ENCODE results near the gene SCARB2.

Gene SCARB2

DNA sequence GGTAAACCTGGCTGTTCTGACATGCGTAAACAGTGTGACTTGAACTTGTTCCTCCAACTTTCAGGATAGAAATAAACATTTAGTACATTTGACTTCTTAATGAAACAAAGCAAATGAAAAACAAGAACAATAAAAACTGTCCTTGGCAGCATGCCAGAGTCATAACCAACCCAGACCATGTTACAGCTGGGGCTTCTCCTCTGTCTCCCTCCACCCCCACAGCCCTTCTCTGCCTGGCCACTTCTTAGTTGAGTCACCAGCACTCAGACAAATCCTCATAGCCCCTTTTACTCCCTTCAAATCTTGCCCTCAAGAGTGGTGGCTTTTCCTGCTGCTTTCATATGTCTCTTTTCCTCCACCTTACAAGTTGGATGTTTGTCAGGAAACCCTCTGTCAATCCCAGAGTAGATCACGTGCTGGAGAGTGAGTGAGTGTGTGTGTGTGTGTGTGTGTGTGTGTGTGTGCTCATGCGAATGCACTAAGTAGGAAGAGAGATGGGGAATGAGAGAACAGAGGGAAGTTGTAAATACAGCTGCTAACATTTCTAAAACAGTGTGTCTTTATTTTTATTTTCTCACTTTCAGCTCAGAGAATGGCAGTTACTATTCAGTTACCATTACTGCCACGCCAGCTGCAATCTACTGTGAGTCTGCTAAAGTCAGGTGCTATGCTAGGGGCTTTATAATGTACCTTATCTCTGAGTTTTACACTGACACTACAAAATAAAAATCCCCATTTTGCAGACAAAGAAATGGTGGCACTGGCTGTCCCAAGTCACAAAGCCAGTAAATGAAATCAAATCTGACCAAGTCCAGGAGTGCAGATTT, 15.0 kb downstream of the SCARB2 start:
- DNase-seq (ENCODE audit: low spot score), result peak; percentile 65

DNA sequence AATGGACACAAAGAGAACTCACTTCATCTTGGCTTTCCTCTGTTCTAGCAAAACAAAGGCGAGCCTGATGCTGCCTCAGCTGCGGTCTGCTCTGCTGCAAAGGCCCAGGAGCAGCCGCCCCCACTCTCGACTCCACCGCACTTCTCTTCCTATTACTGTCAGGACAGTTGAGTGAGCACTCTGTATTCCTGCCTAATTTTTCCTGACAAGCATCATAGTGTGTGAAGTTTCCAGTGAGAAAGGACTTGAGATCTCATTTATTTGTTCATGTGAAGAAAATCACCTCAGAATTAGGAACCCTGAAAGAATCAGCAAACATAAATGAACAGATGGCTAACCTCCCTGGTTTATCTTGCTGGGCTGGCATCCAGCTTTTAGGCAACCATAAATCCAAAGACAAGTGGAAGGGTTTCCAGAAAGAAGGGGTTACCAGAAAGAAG, 15.6 kb downstream of the SCARB2 start:
- peak; percentile 56 for DNase-seq (ENCODE audit: low spot score)

DNA sequence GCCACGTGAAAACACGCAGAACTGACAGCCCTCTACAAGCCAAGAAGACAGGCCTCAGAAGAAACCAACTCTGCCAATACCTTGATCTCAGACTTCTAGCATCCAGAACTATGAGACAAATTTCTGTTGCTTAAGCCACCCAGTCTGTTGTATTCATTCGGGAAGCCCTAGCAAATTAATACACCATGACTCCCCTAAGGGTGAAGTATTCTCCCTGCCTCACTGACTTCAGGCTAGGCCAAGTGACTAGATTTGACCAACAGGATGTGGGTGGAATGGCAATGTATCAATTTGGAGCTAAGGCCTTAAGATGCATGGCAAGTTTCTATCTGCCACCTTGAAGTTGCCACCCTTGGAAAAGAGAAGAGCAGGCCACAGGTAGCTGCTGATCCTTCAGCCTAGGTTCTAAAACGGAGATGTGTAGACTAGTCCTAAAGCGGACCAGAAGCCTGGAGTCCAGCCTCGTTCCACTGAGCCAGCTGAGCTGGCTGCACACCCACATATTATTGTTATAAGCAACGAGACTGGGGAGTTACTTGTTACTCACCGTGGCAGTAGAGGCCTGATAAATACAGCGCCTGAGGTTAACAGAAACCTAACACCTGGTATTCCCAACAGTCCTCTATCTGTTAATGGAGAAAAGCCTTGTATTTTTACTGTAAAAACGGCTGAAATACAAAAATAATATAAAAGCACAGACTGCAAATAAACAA, 16.4 kb downstream of the SCARB2 start:
- DNase-seq (ENCODE audit: low spot score), result no peak

DNA sequence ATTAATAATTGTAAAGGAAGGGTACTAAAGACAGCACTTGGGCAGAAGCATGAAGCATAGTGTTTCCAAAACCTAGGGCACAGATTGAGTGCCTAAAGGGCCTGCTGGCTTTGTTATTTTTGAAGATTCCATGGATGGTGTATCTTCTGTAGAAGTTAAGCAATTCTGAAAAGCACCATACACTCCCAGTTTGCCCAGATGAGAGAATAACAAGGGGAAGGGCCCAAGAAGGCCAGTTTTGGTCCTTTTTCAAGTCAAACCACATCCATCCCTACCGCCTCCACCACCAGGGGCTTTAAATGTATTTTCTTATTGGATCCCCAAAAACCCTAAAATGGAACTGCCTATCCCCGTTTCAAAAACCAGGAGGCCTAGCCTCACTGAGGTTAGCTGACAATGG, 17.2 kb downstream of the SCARB2 start:
- no peak for DNase-seq (ENCODE audit: low spot score)

DNA sequence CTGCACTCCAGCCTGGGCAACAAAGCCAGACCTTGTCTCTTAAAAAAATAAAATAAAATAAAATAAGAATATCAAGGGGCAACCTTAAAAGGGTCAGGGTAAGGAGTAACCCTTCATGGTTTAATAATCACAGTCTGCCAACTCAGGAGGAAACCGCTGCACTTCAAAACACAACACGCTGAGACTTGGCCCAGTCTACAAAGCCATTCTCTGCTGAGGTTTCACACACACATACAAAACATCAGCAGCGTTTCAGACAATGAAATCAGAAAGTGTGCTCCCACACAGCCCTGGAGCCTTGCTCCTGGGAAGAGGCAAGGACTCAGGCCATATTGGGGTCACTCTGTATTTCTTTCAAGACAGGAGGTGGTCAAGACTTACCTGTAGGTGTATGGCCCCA, 18.3 kb downstream of the SCARB2 start:
- DNase-seq (ENCODE audit: low spot score), result no peak

DNA sequence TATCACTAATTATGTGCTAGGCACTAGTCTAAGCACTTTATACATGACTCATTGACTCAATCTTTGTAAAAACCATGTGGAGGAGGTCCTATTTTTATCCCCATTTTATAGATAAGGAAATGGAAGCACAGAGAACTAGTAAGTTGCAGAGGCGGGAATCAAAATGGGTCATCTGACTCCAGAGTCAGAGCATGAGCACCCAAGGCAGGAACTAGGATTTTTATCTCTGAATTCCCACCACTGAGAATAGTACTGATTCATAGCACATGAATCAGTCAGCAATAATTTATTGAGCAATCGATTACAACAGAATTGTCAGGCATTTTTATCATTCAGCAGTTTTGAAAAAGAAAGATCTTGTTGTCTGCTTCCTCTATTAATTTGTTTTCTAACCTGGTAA, 19.3 kb downstream of the SCARB2 start:
- DNase-seq (ENCODE audit: low spot score), result peak; percentile 86

DNA sequence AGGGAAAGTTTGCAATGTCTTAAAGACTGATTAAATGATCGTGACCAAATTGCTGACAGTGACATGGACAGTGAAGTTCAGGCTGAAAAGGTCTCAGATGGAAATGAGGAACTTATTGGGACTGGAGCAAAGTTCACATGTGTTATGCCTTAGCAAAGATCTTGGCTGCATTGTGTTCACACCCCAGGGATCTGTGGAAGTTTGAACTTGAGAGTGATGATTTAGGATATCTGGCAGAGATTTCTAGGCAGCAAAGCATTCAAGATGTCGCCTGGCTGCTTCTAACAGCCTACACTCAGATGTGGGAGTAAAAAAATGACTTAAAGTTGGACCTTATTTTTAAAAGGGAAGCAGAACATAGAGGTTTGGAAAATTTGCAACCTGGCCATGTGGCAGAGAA, 21.4 kb downstream of the SCARB2 start:
- no peak for DNase-seq (ENCODE audit: low spot score)

DNA sequence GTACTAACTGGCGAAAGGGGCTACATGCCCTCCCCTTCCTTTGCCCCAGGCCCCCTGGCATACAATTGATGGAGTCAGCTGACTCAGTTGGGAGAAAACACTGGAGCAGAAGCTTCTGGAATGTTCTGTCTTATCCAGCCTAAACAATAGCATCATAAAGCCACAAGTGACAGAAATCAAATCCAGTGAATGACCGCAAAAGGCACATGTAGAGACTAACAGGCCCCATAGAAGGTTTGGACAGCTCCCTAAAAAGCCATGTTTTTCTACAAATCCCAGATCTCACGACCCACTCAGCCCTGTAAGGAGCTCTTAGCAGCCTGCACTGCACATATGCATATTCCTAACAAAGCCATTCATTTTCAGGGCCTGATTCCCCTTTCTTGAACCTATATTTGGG, 25.1 kb downstream of the SCARB2 start:
- DNase-seq (ENCODE audit: low spot score), result no peak

DNA sequence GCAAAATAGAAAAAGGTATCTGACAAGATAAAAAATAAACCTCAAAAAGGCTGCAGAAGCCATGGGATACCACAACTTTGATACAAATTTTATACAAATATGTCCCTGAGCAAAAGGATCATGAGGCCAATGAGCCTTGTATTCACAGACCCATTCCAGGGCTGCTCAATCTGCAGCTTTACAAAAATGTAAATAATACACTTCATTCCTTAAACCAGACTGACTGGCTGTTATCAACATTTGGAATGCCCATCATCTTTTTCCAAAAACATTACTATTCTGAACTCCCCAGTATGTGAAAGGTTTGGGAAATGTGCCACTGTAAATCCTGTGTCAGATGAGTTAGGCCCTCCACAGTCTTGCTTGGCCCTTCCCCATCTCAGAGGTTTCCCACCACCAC, 25.5 kb downstream of the SCARB2 start:
- DNase-seq (ENCODE audit: low spot score), result no peak

DNA sequence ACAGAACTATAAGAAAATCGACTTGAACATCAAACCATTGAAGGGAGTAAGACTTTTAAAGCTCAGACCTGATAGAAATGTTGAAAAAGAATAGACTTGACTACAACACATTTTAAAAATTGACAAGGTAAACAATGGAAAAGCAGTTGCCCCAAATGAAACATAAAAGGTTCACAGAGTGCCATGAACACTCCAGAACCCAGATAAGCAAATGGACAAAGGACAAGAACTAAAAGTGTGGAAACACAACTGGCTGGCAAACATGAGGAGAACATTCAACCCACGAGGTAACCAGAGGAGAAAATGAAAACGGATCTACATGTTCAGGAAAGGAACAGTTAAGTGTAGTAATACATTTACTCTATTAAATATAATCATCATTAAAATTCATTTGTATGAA, 26.5 kb downstream of the SCARB2 start:
- no peak for DNase-seq (ENCODE audit: low spot score)

DNA sequence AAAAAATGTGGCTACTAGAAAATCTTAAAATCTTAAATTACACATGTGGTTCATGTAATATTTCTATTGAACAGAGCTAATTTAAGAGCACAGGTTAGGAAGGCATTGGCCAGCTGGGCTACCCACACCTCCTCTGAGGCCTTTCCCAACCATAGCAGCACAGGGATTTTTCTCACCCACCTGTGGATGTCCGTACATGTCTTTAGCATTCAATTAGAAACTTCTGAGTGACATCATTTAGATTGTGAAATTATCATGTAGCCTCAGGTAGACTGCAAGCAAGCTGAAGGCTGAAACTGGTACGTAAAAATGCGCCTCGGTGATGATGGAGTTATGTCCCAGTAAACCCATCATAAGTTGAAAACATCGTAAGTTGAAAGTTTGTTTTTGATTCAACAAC, 31.2 kb downstream of the SCARB2 start:
- no peak for DNase-seq (ENCODE audit: low spot score)

DNA sequence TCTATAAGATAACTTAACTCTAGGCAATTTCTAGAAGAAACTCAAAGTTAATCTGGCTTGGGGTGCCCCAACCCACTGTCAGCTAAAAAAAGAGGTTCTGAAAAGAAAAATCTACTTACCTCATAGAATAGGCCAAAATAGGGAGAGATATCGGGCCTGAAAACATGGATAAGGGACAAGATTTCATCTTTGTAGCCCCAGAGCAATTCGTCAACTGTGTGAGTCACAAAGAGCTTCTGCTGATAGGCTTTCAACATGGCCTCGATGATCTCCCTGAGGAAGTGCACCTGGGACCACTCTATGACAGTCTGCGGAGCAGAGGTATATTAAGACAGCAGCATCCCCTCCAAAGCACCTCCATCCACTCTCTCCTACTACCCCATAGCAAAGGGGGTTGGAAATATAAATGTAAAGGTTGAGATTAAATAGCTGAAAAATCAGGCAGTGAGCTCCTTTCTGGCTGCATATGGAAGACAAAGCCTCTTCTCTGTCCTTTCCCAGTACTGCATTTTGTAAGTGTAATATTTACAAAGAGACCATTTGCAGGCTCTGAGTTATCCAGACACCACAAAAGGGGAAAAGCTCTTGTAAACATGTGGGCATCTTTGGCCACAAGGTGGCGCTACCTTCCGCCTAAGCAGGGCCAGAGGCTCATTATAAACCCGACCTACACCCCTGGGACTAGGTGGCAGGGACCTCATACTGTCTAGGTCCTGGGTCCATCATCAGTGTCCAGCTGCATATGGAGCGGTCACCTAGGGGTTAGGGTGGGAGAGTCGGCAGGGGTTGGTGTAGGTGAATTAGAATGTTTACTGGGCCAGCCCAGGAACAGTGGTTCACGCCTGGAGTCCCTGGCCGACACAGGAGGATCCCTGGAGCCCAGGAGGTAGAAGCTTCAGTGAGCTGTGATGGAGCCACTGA, 34.0 kb downstream of the SCARB2 start:
- DNase-seq (ENCODE audit: low spot score), result peak; percentile 87

DNA sequence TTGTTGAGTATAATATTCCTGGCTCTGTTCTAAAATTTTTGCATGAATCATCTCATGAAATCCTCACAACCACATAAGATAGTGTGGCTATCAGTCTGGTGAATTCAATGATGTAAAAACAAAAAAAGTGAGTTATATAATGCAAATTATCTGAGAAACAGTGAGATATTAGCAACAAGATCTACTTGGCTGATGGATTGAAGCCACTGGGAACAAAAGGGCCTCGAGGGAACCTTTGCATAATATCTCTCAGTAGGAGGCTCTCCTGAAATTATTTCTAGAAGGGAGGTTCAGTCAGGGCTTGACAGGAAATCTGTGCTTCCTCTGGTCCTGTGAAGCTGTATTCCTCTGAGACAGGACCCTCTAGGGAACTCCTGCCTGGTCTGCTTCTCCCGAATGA, 35.3 kb downstream of the SCARB2 start:
- DNase-seq (ENCODE audit: low spot score), result no peak

DNA sequence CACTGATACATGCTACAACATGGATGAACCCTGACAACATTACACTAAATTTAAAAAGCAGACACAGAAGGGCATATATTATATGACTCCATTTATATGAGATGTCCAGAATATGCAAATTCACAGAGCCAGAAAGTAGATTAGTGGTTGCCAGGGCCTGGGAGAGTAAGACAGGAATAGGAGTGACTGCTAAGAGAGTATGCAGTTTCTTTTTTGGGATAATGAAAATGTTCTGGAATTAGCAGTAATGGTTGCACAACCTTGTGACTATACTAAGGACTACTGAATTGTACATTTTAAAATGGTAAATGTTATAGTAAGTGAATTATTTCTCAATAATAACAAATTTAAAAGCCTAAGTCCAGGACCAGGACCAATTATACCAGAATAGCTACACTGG, 35.9 kb downstream of the SCARB2 start:
- no peak for DNase-seq (ENCODE audit: low spot score)

DNA sequence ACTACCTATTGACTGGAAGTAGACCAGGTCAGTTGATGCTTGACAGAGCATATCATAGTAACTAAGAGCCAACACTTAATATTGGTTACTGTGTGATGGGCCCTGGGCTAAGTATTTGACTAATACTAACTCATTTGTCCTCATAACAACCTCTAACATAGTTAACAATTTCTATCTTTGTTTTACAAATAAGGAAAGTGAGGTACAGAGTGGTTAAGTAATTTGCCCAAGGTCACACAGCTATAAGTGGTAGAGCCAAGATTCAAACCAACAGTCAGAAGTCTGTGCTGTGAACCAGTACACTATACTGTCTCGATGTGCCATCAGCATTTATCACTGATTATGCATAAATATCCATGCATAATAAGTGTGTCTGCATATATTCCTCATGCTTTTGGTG, 38.3 kb downstream of the SCARB2 start:
- no peak for DNase-seq (ENCODE audit: low spot score)

DNA sequence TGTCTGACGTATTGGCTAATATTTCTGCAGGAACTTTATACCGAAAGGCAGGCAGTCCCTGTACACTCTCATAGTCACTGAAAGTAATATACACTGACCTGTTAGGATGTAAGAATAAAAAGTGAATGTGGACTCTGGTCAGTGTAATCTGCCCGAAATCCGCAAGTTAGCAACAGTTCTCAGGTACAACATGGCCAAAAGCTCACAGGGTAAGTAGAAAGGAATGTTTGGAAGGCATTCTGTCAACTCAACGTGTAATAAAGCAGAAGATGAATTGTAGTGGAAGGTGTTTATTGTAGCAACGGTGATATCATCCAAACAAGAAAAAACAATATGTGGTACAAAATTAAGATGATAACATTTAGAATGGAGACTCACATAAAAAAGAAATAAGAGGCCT, 39.4 kb downstream of the SCARB2 start:
- no peak for DNase-seq (ENCODE audit: low spot score)

DNA sequence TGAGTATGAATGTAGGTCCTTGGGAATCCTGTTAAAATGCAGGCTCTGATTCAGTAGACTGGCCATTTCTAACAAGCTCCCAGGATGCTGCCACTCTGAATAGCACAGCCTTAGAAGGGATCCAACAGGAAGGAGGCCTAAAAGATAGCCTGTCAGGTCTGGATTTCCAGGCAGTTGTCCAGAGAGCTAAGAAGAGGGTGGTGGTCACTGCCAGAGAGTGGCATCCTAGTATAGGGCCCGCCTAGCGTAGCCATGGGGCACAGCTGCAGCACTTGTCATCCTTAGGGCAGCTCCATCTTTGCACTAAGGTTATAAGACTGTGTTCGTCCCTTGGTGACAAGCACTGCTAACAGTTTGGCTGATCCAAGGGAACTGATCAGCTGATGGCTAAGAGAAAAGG, 44.9 kb downstream of the SCARB2 start:
- DNase-seq (ENCODE audit: low spot score), result no peak

DNA sequence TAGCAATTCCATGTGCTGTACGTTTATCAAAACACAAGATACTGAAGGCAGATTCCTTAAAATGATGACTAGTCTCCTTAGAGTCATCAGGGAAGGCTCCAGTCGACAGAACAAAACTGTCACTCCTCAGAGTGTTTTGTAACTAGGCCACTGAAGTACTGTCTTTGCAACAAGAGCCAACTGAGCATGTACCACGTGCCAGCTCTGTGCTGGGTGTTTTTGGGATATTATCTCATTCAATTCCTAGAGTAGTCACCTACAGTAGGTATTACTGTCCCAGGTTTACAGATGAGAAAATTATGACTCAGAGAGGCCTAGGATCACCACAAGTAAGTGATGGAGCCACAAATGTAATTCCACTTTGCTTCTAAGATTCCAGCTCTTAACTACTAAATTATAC, 47.1 kb downstream of the SCARB2 start:
- DNase-seq (ENCODE audit: low spot score), result no peak

DNA sequence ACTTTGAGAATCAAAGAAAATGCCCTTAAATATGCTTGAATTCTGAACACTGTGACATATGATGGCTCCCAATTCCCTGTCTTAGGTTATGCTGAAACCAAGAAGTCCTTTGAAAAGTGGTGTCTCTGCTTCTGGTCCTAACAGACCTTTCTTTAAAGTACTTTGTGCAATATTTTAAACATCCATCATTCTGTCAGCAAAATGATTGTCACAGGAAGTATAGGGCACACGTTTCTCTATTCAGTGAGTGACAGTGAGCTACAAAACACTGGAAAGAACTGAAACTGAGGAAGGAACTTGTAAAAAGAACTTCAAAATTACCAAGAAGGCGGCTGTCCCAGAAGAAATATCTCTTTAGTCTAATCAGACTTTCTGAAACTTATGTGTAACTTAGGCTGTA, 53.3 kb downstream of the SCARB2 start:
- no peak for DNase-seq (ENCODE audit: low spot score)

DNA sequence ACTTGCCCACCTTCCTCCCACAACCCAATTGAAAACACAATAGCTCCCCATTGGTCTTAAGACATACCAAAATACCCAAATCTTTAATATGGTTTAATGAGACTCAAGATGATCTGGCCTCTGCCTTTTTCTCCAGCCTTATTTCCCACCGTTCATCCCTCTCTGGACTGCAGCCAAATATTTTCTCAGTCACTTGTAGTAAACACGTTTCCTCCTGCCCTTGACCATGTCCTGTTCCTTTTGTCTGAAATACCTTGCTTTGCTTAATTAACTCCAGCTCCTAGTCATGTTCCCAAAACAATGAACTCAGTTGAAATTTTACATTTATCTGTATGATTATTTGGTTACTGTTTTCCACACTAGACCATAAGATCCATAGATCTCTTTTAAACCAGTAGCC, 57.0 kb downstream of the SCARB2 start:
- DNase-seq (ENCODE audit: low spot score), result no peak

DNA sequence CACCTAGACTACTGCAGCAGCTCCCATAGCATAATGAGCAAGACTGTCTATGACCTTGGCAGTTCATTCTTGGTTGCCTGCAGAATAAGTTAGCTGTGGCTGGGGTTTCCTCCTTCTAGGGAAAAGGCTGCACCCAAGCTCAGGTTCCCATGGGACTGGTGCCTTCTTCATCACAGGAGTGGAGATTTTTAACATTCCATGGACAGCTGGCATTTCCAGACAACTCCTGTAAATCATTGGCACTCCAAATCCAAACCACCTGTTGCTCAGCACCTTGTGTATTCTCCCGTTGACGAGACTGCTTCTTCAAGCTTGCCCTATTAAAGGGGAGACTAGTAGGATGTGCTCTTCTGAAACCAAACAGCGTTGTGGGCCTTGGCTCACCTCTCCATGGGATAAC, 57.6 kb downstream of the SCARB2 start:
- no peak for DNase-seq (ENCODE audit: low spot score)

DNA sequence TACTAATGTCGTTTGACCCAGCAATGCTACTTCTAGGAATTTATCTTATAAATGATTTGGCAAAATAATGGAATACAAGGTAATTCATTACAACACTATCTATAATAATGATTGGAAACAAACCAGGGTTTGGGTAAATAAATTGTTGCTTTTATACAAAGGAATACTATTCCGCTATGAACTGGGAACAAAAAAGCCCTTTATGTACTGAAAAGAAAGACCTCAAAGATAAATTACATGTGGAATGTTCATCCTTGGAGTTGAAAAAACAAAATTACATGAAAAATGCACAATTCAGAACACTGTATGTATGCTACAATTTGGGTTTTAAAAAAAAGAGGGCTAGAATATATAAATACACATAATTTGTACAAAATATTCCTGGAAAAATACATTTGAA, 60.3 kb downstream of the SCARB2 start:
- DNase-seq (ENCODE audit: low spot score), result no peak

Data from AG20443 (cell line).